B cell (primary cell): ENCODE results near the gene UNC5B.

Experiments used
- EZH2 ChIP-seq: IDR thresholded peaks from 2 replicates; pipeline ENCODE4 v1.6.1; 2012; ENCODE audit warnings: borderline replicate concordance, low read depth, mild to moderate bottlenecking, moderate library complexity, low read length; ENCODE audit not compliant: insufficient read depth, poor library complexity, severe bottlenecking
- TF ChIP-seq, protein P1 (sequence below): fragments of 200-600 bp; IDR thresholded peaks from one replicate; pipeline ENCODE4 v1.8.0; 2022; ENCODE audit warnings: antibody characterized with exemption, mild to moderate bottlenecking

DNA sequence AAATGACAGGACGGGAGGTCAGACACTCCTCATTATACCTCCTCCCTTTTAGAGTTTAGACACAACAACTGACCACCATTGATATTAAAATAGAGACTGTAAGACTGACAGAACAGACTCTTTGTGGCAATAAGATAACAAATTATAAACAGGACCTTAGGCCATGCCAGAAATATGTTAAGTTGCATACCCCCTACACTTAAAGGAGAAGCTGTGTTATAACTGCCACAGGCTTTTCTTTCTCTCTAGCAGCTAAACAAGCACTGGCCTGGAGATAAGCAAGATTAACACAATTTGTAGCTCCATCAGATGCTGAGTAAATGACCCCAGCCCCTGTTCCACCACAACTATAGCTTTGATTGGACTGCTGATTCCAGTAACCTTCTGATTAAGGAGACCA, 10.5 kb upstream of the UNC5B start:
- TF ChIP-seq EZH2 = no peak
- TF ChIP-seq, protein P1, sequence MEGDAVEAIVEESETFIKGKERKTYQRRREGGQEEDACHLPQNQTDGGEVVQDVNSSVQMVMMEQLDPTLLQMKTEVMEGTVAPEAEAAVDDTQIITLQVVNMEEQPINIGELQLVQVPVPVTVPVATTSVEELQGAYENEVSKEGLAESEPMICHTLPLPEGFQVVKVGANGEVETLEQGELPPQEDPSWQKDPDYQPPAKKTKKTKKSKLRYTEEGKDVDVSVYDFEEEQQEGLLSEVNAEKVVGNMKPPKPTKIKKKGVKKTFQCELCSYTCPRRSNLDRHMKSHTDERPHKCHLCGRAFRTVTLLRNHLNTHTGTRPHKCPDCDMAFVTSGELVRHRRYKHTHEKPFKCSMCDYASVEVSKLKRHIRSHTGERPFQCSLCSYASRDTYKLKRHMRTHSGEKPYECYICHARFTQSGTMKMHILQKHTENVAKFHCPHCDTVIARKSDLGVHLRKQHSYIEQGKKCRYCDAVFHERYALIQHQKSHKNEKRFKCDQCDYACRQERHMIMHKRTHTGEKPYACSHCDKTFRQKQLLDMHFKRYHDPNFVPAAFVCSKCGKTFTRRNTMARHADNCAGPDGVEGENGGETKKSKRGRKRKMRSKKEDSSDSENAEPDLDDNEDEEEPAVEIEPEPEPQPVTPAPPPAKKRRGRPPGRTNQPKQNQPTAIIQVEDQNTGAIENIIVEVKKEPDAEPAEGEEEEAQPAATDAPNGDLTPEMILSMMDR = no peak
